ENCODE data around the gene TBL1X. TPM values are rescaled to one million over a fixed set of nuclear protein-coding genes. Genes with fewer than 3 reads are reported as not detected.

The TBL1X gene
- total and polyA plus RNA-seq, 2 of the 13 experiments (the other 11 are each of a cell fraction or from before 2014, with no cell fraction given), result 17.6 to 19.9 TPM

DNA sequence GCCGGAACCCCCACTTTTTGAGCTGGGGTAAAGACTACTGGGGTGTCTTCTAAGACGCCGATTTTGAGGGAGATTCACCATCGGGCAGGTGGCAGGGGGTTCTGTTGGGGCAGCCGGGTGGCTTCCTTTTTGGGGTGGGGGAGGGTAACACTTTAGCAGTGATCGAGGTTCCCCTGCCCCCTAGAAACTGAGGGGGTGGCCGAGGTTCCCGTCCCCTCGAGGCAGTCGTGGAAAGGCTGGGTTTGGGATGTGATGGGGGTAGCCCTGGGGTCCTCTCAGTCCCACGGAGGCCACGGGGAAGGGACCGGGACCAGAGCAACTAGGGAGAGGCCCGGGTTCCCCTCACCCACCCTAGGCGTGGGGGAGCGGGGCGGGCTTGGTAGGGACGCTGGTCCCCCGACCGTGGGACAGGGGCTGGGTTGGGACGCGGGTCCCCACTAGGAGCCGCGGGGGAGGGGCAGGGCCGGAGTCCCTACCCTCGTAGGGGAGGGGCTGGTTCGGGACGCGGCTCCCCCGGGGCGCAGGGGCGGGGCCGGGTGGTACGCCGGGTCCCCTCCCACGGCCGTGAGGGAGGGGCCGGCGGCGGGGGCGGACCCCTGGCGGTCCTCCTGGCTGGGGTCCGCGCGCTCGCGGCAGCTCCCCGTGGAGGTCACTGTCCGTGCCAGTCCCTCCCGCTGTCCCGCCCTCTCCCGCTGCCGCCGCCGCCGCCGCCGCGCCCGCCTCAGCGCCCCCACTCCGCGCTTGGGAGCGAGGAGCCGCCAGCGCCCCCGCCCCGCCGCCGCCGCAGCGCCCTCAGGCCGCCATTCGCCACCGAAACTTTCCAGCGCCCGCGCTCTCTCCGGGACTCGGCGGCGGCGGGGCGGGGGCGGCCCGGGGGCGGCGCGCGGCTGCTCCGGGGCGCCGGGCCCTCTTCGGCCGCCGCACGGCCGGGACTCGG lies at the start of gene TBL1X (continued):
- TF ChIP-seq, protein P1, sequence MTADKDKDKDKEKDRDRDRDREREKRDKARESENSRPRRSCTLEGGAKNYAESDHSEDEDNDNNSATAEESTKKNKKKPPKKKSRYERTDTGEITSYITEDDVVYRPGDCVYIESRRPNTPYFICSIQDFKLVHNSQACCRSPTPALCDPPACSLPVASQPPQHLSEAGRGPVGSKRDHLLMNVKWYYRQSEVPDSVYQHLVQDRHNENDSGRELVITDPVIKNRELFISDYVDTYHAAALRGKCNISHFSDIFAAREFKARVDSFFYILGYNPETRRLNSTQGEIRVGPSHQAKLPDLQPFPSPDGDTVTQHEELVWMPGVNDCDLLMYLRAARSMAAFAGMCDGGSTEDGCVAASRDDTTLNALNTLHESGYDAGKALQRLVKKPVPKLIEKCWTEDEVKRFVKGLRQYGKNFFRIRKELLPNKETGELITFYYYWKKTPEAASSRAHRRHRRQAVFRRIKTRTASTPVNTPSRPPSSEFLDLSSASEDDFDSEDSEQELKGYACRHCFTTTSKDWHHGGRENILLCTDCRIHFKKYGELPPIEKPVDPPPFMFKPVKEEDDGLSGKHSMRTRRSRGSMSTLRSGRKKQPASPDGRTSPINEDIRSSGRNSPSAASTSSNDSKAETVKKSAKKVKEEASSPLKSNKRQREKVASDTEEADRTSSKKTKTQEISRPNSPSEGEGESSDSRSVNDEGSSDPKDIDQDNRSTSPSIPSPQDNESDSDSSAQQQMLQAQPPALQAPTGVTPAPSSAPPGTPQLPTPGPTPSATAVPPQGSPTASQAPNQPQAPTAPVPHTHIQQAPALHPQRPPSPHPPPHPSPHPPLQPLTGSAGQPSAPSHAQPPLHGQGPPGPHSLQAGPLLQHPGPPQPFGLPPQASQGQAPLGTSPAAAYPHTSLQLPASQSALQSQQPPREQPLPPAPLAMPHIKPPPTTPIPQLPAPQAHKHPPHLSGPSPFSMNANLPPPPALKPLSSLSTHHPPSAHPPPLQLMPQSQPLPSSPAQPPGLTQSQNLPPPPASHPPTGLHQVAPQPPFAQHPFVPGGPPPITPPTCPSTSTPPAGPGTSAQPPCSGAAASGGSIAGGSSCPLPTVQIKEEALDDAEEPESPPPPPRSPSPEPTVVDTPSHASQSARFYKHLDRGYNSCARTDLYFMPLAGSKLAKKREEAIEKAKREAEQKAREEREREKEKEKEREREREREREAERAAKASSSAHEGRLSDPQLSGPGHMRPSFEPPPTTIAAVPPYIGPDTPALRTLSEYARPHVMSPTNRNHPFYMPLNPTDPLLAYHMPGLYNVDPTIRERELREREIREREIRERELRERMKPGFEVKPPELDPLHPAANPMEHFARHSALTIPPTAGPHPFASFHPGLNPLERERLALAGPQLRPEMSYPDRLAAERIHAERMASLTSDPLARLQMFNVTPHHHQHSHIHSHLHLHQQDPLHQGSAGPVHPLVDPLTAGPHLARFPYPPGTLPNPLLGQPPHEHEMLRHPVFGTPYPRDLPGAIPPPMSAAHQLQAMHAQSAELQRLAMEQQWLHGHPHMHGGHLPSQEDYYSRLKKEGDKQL (CRISPR knock-in tag; IDR thresholded peaks at IDR 0.05; ENCODE audit: low read depth), result no peak
- TF ChIP-seq, protein P2, sequence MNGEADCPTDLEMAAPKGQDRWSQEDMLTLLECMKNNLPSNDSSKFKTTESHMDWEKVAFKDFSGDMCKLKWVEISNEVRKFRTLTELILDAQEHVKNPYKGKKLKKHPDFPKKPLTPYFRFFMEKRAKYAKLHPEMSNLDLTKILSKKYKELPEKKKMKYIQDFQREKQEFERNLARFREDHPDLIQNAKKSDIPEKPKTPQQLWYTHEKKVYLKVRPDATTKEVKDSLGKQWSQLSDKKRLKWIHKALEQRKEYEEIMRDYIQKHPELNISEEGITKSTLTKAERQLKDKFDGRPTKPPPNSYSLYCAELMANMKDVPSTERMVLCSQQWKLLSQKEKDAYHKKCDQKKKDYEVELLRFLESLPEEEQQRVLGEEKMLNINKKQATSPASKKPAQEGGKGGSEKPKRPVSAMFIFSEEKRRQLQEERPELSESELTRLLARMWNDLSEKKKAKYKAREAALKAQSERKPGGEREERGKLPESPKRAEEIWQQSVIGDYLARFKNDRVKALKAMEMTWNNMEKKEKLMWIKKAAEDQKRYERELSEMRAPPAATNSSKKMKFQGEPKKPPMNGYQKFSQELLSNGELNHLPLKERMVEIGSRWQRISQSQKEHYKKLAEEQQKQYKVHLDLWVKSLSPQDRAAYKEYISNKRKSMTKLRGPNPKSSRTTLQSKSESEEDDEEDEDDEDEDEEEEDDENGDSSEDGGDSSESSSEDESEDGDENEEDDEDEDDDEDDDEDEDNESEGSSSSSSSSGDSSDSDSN (CRISPR knock-in tag; IDR thresholded peaks at IDR 0.05), result no peak
- TF ChIP-seq POLR2A (IDR thresholded peaks at IDR 0.05; ENCODE audit: insufficient read depth in 1 of 2, low read depth in 2 of 2, low read length in 2 of 2), result peak in 1 of 2 experiments; percentile 42; a peak in 1 of 4 replicates
- no peak for TF ChIP-seq ZNF747 (CRISPR knock-in tag; IDR thresholded peaks at IDR 0.05; ENCODE audit: borderline replicate concordance)
- TF ChIP-seq HOXA7 (CRISPR knock-in tag; IDR thresholded peaks at IDR 0.05), result no peak
- TF ChIP-seq, protein P3, sequence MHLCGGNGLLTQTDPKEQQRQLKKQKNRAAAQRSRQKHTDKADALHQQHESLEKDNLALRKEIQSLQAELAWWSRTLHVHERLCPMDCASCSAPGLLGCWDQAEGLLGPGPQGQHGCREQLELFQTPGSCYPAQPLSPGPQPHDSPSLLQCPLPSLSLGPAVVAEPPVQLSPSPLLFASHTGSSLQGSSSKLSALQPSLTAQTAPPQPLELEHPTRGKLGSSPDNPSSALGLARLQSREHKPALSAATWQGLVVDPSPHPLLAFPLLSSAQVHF (CRISPR knock-in tag; IDR thresholded peaks at IDR 0.05), result no peak
- TF ChIP-seq ZNF746 (CRISPR knock-in tag; IDR thresholded peaks at IDR 0.05), result peak; percentile 33; the same call in 1 of the 2 replicates
- TF ChIP-seq AGO2 (optimal IDR thresholded peaks at IDR 0.05; ENCODE audit: low read depth, low read length), result peak; percentile 26
- TF ChIP-seq FOXA1 (IDR thresholded peaks at IDR 0.05), result no peak
- TF ChIP-seq FOXA1 (CRISPR knock-in tag; IDR thresholded peaks at IDR 0.05), result no peak
- no peak for TF ChIP-seq PCBP1 (IDR thresholded peaks at IDR 0.05; ENCODE audit: borderline replicate concordance, low read depth, low read length)
- no peak for TF ChIP-seq JDP2 (CRISPR knock-in tag; IDR thresholded peaks at IDR 0.05; ENCODE audit: borderline replicate concordance)
- TF ChIP-seq SP2 (CRISPR knock-in tag; IDR thresholded peaks at IDR 0.05), result no peak
- TF ChIP-seq KMT2B (CRISPR knock-in tag; IDR thresholded peaks at IDR 0.05), result no peak
